ENCODE data around the gene HERC6.
"Not testable (repeated sequence)": the region's sequence is repeated elsewhere in the genome, so short reads cannot be mapped to it uniquely, and the experiment has no call there.

DNA sequence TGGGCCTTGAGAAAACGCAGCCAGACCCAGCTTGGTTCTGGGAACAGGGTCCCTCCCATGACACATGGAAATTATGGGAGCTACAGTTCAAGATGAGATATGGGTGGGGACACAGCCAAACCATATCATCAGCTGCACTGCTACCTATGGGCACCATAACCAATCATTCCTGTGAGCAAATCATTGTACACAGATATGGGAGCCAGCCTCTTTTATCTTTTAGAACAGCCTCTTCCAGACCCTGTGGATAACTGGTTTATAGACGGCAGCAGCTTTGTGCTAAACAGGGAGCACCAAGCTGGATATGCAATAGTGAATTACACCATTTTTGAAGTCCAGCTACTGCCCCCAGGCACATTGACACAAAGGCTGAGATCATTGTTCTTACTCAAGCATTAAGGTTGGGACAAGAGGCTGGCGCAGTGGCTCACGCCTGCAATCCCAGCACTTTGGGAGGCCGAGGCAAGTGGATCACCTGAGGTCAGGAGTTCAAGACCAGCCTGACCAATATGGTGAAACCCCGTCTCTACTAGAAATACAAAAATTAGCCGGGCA is 69.6 kb downstream of the HERC6 start:
- TF ChIP-seq FOXM1 (IDR thresholded peaks at IDR 0.05; ENCODE audit: borderline replicate concordance); FOXK2 (IDR thresholded peaks at IDR 0.05); L3MBTL2 (conservative IDR thresholded peaks at IDR 0.05); TARDBP (IDR thresholded peaks at IDR 0.05); SUZ12 (IDR thresholded peaks at IDR 0.05); ARNT (IDR thresholded peaks at IDR 0.05); SP1 (IDR thresholded peaks at IDR 0.05); ELF4 (IDR thresholded peaks at IDR 0.05); CTBP1 (IDR thresholded peaks at IDR 0.05; ENCODE audit: borderline replicate concordance); BHLHE40 (IDR thresholded peaks at IDR 0.05; ENCODE audit: borderline replicate concordance): not testable (repeated sequence)
